ENCODE results near the gene TLR8. TPM values are rescaled to one million over a fixed set of nuclear protein-coding genes. Genes with fewer than 3 reads are reported as not detected.

TLR8 gene
- total and polyA plus RNA-seq, 2 of the 4 experiments (the other 2 are of a cell fraction): not detected

GRCh38 chrX:12901486-12901885 lies 4.9 kb upstream of the TLR8 start:
- no peak overlapping the region for H2BK15ac ChIP-seq (ENCODE audit: low read depth, low read length)
- ChIA-PET POLR2A (ENCODE audit: unreplicated experiment) (no interaction called here), CTCF (no interaction called here)
- H3K79me1 ChIP-seq (ENCODE audit: low read depth in 1 of 2, low read length in 2 of 2): no peaks in the 10 kb centered on the region
- no peak overlapping the region for H3K18ac ChIP-seq (ENCODE audit: low read depth, low read length)
- H3K4ac ChIP-seq (ENCODE audit: low read depth, low read length): no peak overlapping the region
- ATAC-seq (ENCODE audit: low read depth): peak; percentile 72
- H3K9ac ChIP-seq (ENCODE audit: low read depth, low read length): no peak overlapping the region
- no peak overlapping the region for H2BK120ac ChIP-seq (ENCODE audit: low read depth, low read length)
- no peak for TF ChIP-seq NFE2L2 (IDR thresholded peaks at IDR 0.05; ENCODE audit: low read depth, low read length)
- TF ChIP-seq BHLHE40 (IDR thresholded peaks at IDR 0.05; ENCODE audit: low read depth, low read length): no peak
- peak; percentile 60 for TF ChIP-seq CTCF (conservative IDR thresholded peaks at IDR 0.05; ENCODE audit: low read depth, low read length)
- TF ChIP-seq RCOR1 (IDR thresholded peaks at IDR 0.05; ENCODE audit: insufficient replicate concordance, low read length): no peak
- TF ChIP-seq MAFK (IDR thresholded peaks at IDR 0.05; ENCODE audit: low read depth, low read length): no peak
- peak; percentile 33; the same call in 1 of the 2 replicates for TF ChIP-seq SMC3 (IDR thresholded peaks at IDR 0.05; ENCODE audit: low read depth, low read length)
- no peak for TF ChIP-seq ELK1 (IDR thresholded peaks at IDR 0.05; ENCODE audit: borderline replicate concordance, low read depth, low read length)
- no peak for TF ChIP-seq RFX5 (IDR thresholded peaks at IDR 0.05; ENCODE audit: low read depth, low read length)
- no peak for TF ChIP-seq CHD1 (IDR thresholded peaks at IDR 0.05; ENCODE audit: low read depth, low read length)
- TF ChIP-seq POLR2A (IDR thresholded peaks at IDR 0.05; ENCODE audit: low read depth, low read length): no peak
- peak; percentile 50; the same call in 1 of the 2 replicates for TF ChIP-seq RAD21 (IDR thresholded peaks at IDR 0.05; ENCODE audit: low read length)
- TF ChIP-seq CEBPB (IDR thresholded peaks at IDR 0.05; ENCODE audit: low read depth, low read length): no peak
- no peak for TF ChIP-seq FOS (IDR thresholded peaks at IDR 0.05; ENCODE audit: low read depth, low read length)
- no peak for TF ChIP-seq MXI1 (IDR thresholded peaks at IDR 0.05; ENCODE audit: borderline replicate concordance, low read depth, low read length)
- TF ChIP-seq MAZ (IDR thresholded peaks at IDR 0.05; ENCODE audit: borderline replicate concordance, low read depth, low read length): no peak
- TF ChIP-seq, protein P1, sequence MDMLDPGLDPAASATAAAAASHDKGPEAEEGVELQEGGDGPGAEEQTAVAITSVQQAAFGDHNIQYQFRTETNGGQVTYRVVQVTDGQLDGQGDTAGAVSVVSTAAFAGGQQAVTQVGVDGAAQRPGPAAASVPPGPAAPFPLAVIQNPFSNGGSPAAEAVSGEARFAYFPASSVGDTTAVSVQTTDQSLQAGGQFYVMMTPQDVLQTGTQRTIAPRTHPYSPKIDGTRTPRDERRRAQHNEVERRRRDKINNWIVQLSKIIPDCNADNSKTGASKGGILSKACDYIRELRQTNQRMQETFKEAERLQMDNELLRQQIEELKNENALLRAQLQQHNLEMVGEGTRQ (IDR thresholded peaks at IDR 0.05; ENCODE audit: low read depth, low read length): no peak
- peak; percentile 39 for DNase-seq
- H4K91ac ChIP-seq (ENCODE audit: insufficient read depth, low read depth, low read length): no peak overlapping the region
- H3K27me3 ChIP-seq (ENCODE audit: control insufficient read depth, insufficient read depth, low read length): no peaks in the 10 kb centered on the region
- H2AFZ ChIP-seq (replicated peaks; ENCODE audit: low read length, poor library complexity): no peak overlapping the region
- H3K23ac ChIP-seq (ENCODE audit: low read depth, low read length): no peak overlapping the region
- 0% methylated on average over 2 of the region's 10 CpGs; no CpG with 5 or more reads in 1 of the 2 experiments for WGBS, 2 experiments (ENCODE audit: extremely low coverage in 2 of 2, insufficient read length in 1 of 2)
- in situ Hi-C loops (cut with MboI; ENCODE audit: low sequenced_read_pairs): no loop called here
- no peak overlapping the region for H3K56ac ChIP-seq (ENCODE audit: extremely low read depth, insufficient read depth, low read length)
- H4K5ac ChIP-seq (ENCODE audit: low read depth, low read length): no peak overlapping the region
- BruUV-seq (replicated peaks): no TSS peak
- intact Hi-C loops (cut with micrococcal nuclease): loop anchor here (10.0 kb wide), 1 partner anchor 817 kb away; no protein-coding TSS in a partner anchor
- no peak overlapping the region for H3K4me2 ChIP-seq (ENCODE audit: low read depth, low read length)
- no peaks in the 10 kb centered on the region for H4K20me1 ChIP-seq (ENCODE audit: insufficient read depth, low read length)
- no peaks in the 10 kb centered on the region for H3K4me1 ChIP-seq (ENCODE audit: control insufficient read depth, insufficient read depth, low read length)
- no peaks in the 10 kb centered on the region for H3K36me3 ChIP-seq (ENCODE audit: control insufficient read depth, insufficient read depth, low read length)
- dilution Hi-C loops (cut with HindIII; ENCODE audit: low sequenced_read_pairs, unreplicated experiment): no loop called here
- H2AK9ac ChIP-seq (replicated peaks; ENCODE audit: low read depth, low read length, poor library complexity): no peak overlapping the region
- H3K27ac ChIP-seq (ENCODE audit: insufficient read depth, low read length): no peak overlapping the region
- no peak overlapping the region for H4K8ac ChIP-seq (ENCODE audit: low read depth in 2 of 2, low read length in 2 of 2)
- H3K4me3 ChIP-seq (ENCODE audit: insufficient read depth, low read depth, low read length): no peak overlapping the region
- no peak overlapping the region for H2BK20ac ChIP-seq (ENCODE audit: low read depth, low read length)
- no peak overlapping the region for H2AK5ac ChIP-seq (ENCODE audit: low read depth, low read length)
- H2BK5ac ChIP-seq (ENCODE audit: low read depth, low read length, poor library complexity, severe bottlenecking): no peak overlapping the region
- no peak overlapping the region for H3K14ac ChIP-seq (replicated peaks; ENCODE audit: low read depth, low read length)
- H3K9me3 ChIP-seq (ENCODE audit: control insufficient read depth, insufficient read depth, low read length): no peaks in the 10 kb centered on the region
- H3K9me1 ChIP-seq (ENCODE audit: insufficient read depth, low read length): no peaks in the 10 kb centered on the region

Data from IMR-90 (cell line).